HG03442 (cell line): Measurements from ENCODE around the gene RAI1.

Source experiments
- ATAC-seq: cut with Tn5 transposase; IDR thresholded peaks from one replicate; pipeline ENCODE4 v1.9.1; 2021; ENCODE audit warnings: mild to moderate bottlenecking, moderate library complexity; ENCODE audit not compliant: unreplicated experiment

RAI1 gene

DNA sequence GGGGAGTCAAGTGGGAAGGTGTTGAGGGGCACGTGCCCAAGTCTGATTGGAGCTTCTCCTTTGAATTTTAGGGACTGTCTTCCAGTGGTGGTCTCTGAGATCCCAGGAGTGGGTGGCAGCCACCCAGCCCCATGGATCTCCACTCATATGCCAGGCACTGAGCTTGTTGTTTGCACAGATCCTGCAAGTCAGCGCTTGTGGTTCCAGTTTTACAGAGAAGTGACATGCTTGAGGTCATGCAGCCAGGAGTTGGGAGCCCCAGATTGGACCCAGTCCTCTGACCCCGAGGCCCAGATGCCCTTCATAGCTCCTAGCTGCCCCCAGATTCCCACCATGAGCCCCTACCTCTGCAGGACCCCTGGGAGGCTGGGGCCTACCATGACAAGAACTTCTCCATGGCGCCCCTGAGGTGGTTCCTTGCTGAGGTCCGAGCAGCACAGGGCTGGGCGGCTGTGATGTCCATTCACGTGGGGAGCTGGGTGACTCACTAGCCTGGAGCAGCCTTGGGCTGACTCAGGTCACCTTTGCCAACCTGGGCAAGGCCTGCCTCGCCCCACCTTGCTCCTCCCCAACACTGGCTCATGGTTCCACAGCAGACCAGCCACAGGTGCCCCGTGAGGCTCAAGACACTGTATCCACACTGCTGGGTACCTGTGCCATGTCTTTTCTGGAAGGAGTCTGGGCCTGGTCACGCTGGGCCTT lies 47.4 kb downstream of the RAI1 start:
- ATAC-seq = no peak

DNA sequence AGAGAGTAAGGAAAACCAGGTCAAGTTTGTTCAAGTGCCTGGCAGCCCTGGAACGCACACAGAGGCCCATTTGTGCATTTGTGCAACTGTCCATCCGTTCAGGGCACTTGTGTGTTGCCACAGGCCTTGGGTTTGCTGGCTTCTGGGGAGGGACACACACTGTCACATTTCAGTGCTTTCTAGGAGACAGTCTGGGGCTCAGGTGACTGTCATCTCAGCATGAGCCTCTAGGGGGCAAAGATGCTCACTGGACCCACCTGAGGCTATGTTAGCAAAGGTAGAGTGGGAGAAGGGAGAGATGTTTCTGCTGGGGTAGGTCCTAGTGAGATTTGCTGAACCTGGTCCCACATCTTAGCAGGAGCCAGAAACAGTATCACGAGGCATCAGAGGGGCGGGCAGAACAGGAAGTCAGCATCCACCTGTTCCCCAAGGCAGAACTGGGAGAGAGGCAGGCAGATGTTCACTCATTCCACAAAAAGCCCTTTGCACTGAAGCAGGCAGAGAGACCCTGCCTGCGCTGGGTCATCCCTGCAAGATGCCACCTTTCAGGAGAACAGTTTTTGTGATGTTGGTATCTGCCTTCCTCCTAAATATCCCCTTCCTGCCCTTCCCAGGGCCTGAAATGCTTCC lies 48.5 kb downstream of the RAI1 start:
- no peak for ATAC-seq

DNA sequence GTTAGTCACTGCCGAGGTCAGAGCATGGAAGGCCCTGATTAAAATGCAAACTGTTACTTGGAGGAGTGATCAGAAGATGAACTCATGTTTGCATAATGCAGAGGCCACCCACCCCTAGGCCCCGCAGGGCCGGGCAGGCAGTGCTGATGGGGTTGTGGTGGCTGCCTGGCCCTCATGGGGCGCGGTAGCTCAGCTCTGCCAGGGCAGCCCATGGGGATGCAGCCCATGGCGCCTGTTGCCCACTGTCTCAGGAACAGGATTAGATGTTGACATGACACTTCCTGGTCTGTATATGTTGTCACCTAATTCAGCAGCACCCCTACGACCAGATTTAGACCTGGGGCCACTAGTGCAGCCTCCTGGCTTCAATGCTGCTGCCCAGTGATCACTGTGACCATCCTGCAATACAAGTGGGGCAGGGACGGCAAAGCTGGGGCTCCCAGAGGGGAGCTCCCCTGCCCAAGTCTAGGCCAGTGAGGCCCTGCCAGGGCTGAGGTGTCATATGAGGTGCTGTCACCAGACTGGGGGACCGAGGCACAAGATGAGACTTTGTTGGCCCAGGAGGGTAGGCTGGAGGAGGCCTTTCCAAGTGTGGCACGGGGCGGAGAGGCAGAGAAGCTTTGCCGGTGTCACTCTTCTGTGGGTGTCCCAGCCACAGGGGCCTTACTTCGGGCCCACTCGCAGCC lies 49.1 kb downstream of the RAI1 start:
- no peak for ATAC-seq

DNA sequence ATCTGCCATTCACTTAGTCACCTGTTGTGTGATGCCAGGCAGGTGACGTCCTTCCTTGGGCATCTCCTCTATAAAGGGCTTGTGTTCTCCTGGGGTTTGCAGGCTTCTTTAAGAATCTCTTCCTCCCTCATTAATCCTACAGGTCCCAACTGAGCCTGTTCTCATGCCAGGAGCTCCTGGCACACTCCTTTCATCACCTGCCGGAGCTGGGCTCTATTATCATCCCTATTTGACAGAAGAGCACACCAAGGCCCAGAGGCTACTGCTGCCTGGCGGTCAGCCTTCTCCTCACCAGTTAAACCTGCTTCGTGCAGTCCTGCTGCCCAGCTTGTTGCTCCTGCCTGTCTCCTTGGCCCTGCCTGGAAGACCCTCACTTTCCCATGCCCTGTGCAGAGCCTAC lies 51.2 kb downstream of the RAI1 start:
- ATAC-seq = no peak

DNA sequence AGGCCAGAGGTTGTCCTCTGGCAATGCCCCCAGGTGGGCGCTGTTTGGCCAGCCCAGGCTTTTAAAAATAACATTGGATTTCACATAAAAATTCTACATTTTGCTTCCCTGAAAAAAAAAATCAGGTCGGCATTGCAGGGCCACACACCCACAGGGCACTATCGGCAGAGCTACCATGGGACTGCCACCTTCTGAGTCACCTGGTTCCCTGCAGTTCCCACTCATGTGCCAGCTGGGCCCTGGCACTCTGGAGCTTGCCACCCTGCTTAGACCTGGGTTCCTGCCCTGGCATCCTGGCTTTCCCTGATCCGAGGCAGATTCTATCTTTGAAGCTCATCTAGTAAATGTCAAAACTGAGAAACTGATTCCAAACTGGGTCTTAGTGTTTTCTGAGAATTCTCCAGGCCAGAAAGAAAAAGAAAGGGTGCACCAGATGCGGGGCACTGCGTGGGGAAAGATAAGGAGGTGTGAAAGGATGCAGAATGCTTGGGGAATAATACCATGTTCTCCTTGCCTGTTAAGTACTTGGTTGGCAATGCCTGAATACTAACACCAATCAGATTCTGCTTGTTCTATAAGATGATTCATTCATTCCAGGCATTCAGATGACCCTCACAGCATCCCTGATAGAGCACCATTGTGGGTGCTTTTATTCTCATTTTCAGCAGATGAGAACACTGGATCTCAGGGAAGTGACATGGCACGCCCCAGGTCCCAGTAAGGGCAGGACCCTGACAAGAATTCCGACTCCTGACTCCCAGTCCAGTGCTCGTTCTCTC lies 51.8 kb downstream of the RAI1 start:
- no peak for ATAC-seq

DNA sequence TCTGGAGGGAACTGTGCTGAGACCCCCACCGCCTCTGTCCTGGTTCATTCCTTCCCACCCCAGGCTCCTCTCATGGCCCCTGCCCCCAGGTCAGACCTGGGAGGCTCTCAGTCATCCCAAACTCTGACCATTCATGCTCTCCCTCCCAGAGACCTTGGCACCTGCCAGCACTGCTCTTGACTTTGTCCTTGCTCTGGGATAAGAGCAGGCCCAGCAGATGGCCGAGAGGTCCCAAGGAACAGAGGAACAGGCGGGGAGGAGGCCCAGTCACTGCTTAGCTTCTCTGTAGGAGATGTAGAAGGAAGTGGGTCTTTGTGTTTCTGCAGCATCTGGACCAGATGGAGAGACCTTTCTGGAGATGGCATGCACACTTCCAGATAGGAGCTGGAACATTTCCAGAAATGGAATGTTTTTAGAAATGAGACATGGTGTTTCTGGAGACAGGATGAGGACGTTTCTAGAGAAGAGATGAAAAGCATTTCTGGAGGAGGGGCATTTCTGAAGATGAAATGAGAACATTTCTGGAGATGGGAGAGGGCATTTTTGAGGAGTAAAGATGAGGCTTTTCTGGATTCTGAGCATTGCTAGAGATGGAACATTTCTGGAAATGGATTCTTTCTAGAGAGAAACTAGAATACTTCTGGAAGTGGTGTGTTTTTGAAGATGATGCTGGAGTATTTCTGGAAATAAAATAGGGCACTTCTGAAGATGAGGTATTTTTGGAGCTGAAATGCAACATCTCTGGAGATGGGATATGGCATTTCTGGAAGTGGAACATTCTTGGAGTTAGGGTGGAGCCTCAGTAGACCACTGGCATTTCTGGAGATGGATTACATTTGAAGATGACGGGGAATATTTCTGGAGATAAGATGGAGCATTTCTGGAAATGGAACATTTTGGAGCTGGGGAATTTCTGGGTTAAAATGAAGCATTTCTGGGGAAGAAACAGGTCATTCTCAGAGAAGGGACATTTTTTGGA lies 55.2 kb downstream of the RAI1 start:
- ATAC-seq = no peak

DNA sequence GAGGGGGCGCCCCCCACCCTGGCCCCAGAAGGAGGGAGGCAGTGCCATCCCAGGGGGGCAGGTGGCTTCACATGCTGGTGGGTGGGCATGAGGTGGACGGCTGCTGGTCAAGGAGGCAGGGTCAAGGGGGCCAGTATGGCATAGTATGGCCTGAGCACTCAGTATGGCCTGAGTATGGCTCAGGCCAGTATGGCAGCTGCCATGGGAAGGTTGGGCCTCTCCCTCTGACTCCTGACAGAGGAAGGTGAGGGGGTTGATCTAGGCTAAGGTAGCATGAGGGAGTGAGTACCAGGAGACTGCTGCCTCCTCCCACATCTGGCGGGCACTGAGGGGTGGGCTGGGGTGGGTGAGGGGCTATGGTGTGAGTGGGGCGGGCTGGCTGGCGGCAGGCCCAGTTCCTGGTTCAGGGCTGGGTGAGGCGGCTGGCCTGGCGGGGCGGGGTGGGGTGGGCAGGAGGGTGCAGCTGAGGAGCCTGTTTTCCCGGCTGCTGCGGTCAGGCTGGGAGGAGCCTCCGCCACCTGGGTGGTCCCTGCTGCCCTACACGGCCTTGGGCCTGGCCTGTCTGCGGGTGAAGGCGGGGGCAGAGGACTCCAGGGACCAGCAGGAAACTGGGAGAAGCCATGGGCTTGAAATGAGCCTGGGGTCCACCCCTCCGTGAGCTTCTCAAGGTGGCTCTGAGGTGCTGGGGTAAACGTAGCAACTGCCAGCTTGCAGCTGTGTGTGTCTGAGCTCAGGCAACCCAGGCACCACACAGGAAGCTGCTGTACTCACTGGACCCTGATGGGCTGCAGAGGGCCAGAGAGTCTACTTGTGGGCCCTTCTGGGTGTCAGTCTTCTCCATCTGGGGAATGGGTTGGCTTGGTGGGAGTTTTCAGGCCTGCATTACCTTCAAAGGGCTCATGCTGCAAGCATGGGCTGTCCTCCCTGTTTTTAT lies 57.0 kb downstream of the RAI1 start:
- no peak for ATAC-seq

DNA sequence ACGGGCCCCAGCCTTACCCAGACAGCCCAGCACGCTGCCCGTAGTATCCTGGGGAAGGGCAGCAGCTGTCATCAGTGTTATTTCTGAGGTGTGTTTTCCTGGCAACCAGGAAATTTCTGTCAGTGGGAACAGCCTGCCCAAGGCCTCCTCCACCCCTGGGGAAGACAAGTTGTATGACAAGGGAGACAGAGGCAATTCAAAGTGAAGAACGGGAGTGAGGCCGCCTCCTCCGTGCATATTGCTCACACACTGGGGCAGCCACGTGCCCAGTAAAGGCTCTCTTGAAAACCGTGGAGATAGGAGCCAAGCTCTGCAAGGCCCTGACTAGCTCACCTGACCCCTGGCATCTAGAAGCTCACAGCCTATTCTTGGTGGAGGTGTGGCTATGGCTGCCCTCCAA lies 57.6 kb downstream of the RAI1 start:
- no peak for ATAC-seq

DNA sequence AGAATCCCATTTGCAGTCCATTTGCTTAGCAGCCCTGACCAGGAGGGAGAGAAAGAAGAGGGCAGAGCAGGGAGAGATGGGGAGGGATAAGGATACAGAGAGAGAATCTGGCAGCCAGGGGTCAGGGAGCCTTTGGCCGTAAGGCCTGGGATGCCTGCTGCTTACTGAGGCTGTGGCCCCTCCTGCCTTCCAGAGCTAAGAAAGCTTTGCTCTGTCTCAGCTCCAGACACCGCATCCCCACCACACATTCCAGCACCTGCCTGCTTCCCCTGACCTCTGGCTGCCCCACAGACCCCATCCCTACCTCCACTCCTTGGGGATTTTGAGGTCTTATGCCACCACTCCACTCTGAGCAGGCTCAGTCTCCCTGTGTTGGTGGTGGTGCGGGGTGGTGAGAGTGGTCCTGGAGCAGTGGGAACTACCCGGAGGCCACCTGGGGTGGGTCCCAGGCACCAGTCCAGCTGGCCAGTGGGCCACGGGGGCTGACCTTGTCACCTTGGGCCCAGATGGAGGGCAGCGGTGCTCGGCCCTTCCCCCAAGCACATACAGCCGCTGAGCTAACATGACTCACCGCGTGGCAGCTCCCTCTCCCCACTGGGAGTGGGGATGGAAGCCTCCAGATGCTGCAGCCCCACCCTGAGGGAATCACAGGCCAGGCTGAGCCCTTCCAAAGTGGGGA lies 58.3 kb downstream of the RAI1 start:
- ATAC-seq = no peak

DNA sequence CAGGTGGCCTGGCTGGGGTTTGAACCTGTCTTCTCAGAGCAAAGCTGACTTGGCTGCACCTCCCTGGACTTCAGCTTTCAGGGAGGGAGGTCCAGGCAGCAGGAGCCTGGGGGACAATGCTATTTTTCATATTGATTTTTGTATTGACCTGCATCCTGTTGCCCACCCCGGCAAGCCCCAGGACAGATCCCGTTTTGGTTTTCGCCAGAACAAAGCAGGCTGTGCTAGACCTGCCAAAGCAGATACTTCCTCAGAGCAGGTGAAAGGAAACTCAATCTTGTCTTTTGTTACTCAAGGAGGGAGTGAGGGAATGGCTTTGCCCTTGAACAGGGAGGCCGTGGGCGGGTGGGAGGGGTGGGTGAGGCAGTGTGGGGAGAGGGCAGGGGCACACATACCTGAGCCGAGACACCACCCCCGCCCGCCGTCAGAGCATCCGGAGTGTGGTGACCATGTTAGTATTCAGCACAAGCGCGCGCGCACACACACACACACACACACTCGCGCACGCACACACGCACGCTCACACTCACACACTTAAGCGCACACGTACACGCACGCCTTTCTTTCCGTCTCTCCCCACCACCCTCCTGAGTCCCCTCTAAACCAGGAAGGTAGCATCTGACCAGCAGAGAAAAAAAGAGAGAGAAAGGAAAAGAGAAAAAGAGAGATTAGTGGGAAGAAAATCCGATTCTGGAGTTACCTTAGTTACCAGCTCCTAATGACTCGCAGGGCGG lies 59.5 kb downstream of the RAI1 start:
- ATAC-seq = no peak

DNA sequence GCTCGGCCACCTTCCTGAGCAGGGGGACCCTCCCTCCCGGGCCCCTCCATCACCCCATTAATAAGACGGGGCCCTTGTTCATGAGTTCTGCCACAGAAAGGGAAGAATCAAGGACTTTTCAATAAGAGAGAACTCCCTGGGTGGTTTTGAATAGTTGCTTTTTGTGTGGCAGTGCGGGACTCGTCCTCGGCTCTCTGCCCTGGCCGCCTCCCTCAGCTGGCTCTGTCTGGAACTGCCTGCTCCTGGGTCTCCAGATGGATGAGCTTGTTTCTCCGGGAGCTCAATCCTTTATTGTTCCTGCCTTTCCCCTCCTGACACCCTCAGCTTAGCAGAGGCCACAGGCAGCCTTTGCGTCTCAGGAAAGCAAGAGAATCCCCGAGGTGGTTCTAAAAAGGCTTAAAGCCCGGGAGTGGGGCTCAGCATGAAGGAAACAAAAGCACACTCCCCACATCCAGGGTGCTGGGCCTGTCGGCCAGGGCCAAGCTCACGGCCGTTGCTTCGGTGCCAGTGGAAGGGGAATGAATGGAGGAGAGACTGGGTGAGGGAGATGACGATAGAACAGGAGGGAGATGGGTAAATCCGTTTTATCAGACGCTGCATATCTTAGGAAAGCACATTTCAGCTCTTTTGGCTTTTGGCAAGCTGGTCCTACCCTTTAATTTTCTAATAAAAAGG lies 60.2 kb downstream of the RAI1 start:
- no peak for ATAC-seq

DNA sequence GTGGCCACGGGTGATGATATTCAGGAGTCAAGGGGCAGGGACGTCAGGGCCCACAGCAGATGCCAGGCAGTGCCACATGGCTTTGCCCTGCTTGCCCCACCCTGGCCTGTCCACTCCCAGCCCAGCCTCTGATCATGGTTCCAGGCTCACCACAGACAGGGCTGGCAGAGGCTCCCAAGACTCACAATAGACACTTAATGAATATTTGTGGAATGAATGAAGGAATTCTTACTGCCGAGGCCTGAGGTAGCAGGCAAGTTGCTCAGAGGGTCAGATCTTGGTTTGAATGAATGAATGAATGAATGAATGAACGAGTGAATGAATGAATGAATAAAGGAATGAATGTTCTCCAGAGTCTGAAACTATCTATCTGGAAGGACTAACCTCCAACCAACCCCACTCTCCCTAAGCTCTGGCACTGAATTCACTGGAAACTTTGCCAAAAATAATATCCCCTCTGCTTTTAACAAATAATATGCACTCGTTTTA lies 60.9 kb downstream of the RAI1 start:
- ATAC-seq = no peak

DNA sequence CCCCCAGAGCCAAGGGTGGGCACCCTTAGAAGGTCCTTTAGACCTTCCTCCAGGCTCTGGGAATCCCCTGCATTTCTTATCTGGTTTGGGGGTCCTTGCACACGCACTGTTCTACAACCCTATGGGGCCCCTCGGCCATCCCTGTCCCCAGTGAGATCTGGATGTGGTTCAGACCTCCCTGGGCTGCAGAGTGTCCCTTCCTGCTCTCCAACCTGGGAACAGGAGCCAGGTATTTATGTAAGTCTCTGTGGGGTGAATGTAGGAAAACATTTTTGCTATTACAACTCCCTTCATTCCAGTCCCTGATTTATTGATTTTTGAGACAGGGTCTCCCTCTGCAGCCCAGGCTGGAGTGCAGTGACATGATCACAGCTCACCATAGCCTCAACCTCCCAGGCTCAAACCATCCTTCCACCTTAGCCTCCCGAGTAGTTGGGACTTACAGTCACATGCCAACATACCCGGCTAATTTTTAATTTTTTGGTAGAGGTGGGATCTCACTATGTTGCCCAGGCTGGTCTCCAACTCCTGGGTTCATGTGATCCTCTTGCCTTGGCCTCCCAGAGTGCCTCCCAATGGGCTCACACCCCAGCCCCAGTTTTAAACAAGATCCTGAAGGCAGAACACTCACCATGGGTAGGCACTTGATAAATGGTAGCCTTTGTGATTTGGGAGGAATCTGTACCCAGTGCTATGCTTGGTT lies 61.6 kb downstream of the RAI1 start:
- no peak for ATAC-seq

DNA sequence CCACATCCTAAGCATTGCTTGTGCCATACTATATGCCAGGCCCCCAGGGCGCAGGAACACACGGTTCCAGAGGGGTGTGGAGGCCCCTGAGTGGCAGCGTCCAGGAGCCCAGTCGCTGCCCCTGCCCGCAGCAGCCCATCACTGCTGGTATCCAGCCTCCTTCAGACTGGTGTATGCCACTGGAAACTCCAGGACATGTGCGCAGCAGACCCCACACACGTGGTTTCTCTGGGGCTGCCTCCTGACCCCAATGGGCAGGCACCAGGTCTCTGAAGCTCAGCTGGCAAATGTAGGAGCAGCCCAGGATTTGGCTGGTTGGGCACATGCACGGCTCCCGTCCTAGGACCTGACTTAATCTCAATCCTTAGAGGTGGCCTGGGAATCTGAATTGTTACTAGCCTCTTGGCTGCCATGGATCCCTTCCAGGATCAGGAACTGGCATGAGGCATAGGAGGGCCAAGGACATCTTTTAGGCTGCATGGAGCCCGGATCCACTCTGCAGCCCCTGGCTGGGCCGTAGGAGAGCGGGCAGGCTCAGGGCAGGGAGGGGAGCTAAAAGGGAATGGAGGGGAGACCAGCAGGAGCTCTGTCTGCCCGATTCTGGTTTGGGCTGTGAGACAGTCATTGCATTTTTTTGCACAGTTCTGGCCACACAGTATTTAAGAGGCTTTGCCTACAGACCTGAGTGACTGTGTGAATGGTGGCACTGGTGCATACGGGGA lies 62.3 kb downstream of the RAI1 start:
- no peak for ATAC-seq

DNA sequence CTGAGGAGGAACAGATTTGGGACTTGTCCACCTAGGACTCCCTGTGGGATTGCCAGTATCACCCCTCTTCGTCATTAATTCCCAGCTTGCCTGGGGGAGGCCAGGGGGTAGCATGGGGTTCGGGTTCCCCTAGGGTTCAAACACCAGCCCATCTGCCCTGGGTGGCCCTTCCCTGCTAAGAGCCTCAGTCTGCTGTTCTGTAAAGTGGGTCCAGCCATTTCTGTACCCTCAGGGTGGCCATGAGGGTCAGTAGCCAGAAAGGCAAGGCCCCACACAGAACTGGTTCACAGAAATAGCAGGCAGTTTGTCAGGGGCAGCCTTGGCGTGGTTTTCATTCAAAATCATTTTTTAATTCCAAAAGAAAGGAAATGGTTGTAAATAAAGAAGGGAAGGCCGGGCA lies 62.9 kb downstream of the RAI1 start:
- ATAC-seq = no peak
